PC-9 (cell line): ENCODE measurements around the gene MCIDAS. TPM values are rescaled to one million over a fixed set of nuclear protein-coding genes. Genes with fewer than 3 reads are reported as not detected.

Experiments used
- BruUV-seq: library from RNA; stranded (reverse); fragments of 400-500 nt; replicated peaks from 2 replicates; lab custom pipeline; 2021; lab: Mats Ljungman, UMichigan
- CTCF ChIA-PET: fragments of 300-600 bp; sonication (Branson Sonifier 250); formaldehyde crosslinking; loops from one replicate; lab custom pipeline; 2022; ENCODE audit warnings: antibody characterized with exemption; lab: Charles Lee
- POLR2A ChIA-PET: fragments of 300-600 bp; sonication (Branson Sonifier 250); formaldehyde crosslinking; loops from one replicate; lab custom pipeline; 2022; ENCODE audit warnings: antibody characterized with exemption; ENCODE audit not compliant: unreplicated experiment; lab: Charles Lee
- DNase-seq, 2 experiments: peaks; one replicate each; pipeline versions ENCODE4 v3.0.0 to v3.0.0-alpha.2; 2015 to 2022; ENCODE audit warnings: mixed read lengths in 1 of 2
- H2AFZ ChIP-seq: fragments of 200-600 bp; sonication (generic); 2 replicates; pipeline ENCODE4 v1.8.1; 2017; ENCODE audit warnings: antibody characterized with exemption
- H3F3A ChIP-seq: fragments of 200-600 bp; sonication (generic); 2 replicates; pipeline ENCODE4 v1.8.1; 2017; ENCODE audit warnings: antibody characterized with exemption, mild to moderate bottlenecking, low read depth; ENCODE audit not compliant: insufficient read depth
- H3K27ac ChIP-seq: fragments of 200-600 bp; sonication (generic); 2 replicates; pipeline ENCODE4 v1.6.1; 2016; ENCODE audit warnings: mixed run types
- H3K27me3 ChIP-seq: fragments of 200-600 bp; sonication (generic); 2 replicates; pipeline ENCODE4 v1.6.1; 2016; ENCODE audit warnings: low read depth, mixed run types; ENCODE audit not compliant: insufficient read depth
- H3K36me3 ChIP-seq: fragments of 200-600 bp; sonication (generic); 2 replicates; pipeline ENCODE4 v1.6.1; 2016; ENCODE audit warnings: low read depth, mixed run types
- H3K4me1 ChIP-seq: fragments of 200-600 bp; sonication (generic); replicated peaks from 2 replicates; pipeline ENCODE4 v1.6.1; 2016; ENCODE audit warnings: mixed run types; ENCODE audit not compliant: insufficient read depth
- H3K4me2 ChIP-seq: fragments of 200-600 bp; sonication (generic); 2 replicates; pipeline ENCODE4 v1.6.1; 2017; ENCODE audit warnings: mixed run types
- H3K4me3 ChIP-seq: fragments of 200-600 bp; sonication (generic); 2 replicates; pipeline ENCODE4 v1.6.1; 2016; ENCODE audit warnings: mixed run types
- H3K79me2 ChIP-seq: fragments of 200-600 bp; sonication (generic); 2 replicates; pipeline ENCODE4 v1.6.1; 2017; ENCODE audit warnings: low read depth, mixed run types
- H3K9me2 ChIP-seq: fragments of 200-600 bp; sonication (generic); 2 replicates; pipeline ENCODE4 v1.8.1; 2017; ENCODE audit warnings: mild to moderate bottlenecking; ENCODE audit not compliant: insufficient read depth
- H3K9me3 ChIP-seq: fragments of 200-600 bp; sonication (generic); 2 replicates; pipeline ENCODE4 v1.8.1; 2016; ENCODE audit warnings: low read depth; ENCODE audit not compliant: insufficient read depth
- H4K20me1 ChIP-seq: fragments of 200-600 bp; sonication (generic); 2 replicates; pipeline ENCODE4 v1.8.1; 2017; ENCODE audit not compliant: insufficient read depth
- CTCF ChIP-seq: fragments of 200-600 bp; sonication (generic); conservative IDR thresholded peaks from 2 replicates; pipeline ENCODE4 v1.6.1; 2017; ENCODE audit warnings: mixed run types, antibody characterized with exemption, mild to moderate bottlenecking, moderate library complexity
- EZH2 ChIP-seq: fragments of 200-600 bp; sonication (generic); IDR thresholded peaks from 2 replicates; pipeline ENCODE4 v1.8.0; 2017; ENCODE audit warnings: antibody characterized with exemption, low read depth
- intact Hi-C: fragments of 100-400 bp; cut with micrococcal nuclease; formaldehyde crosslinking; loops from one replicate; pipeline ENCODE4 v1.10.0; 2022; ENCODE audit not compliant: unreplicated experiment
- total RNA-seq: library from RNA; stranded (reverse); gene quantifications from 2 replicates; pipeline ENCODE4 v1.2.3, GENCODE V29; 2021

MCIDAS gene
- total RNA-seq, 1 experiment from 2014 or later: 1.8 TPM

- Histone ChIP-seq H3K27ac (no peak overlapping the region), H3K4me3 (no peak overlapping the region), H3K9me3 (no peaks in the 10 kb centered on the region), H3K79me2 (no peaks in the 10 kb centered on the region), H2AFZ (no peak overlapping the region), H4K20me1 (no peaks in the 10 kb centered on the region), H3K4me1 (peaks cover 12% of the 10 kb centered on the region), H3K9me2 (no peaks in the 10 kb centered on the region), H3K4me2 (no peak overlapping the region), H3K27me3 (no peaks in the 10 kb centered on the region), H3F3A (no peaks in the 10 kb centered on the region), H3K36me3 (no peaks in the 10 kb centered on the region)
- BruUV-seq: no TSS peak
- DNase-seq: no peak
- CTCF ChIA-PET: no interaction called here
- intact Hi-C loops: no loop called here
- POLR2A ChIA-PET: no interaction called here
- TF ChIP-seq CTCF: no peak
- TF ChIP-seq EZH2: no peak
Measured at GRCh38 chr5:55180016-55180415, 47.1 kb downstream of the MCIDAS start.

- Histone ChIP-seq H3K27ac (no peak overlapping the region), H4K20me1 (no peaks in the 10 kb centered on the region), H3K9me3 (no peaks in the 10 kb centered on the region), H3K9me2 (no peaks in the 10 kb centered on the region), H3F3A (peaks cover 4% of the 10 kb centered on the region; the same call in 1 of the 2 replicates), H3K4me2 (peak overlapping the region; percentile 90), H2AFZ (no peak overlapping the region), H3K36me3 (no peaks in the 10 kb centered on the region), H3K4me3 (peak overlapping the region; percentile 55; the same call in 1 of the 2 replicates), H3K27me3 (no peaks in the 10 kb centered on the region), H3K79me2 (no peaks in the 10 kb centered on the region), H3K4me1 (peaks cover 20% of the 10 kb centered on the region)
- ChIA-PET CTCF (no interaction called here), POLR2A (no interaction called here)
- DNase-seq: no peak
- no peak for TF ChIP-seq CTCF
- no peak for TF ChIP-seq EZH2
- no TSS peak for BruUV-seq
- intact Hi-C loops: loop anchor here (10.0 kb wide), 1 partner anchor 228 kb away; no protein-coding TSS in a partner anchor
Measured at GRCh38 chr5:55177078-55177477, 50.0 kb downstream of the MCIDAS start.

- H3K4me1 ChIP-seq: peaks cover 20% of the 10 kb centered on the region
Measured at GRCh38 chr5:55176176-55176818, 50.8 kb downstream of the MCIDAS start.

More at GRCh38 chr5:55176176-55176818, 50.8 kb downstream of the MCIDAS start:
- intact Hi-C loops: loop anchor here (10.0 kb wide), 1 partner anchor 229 kb away; no protein-coding TSS in a partner anchor
- Histone ChIP-seq H3K4me2 (peak overlapping the region; percentile 90), H3K9me3 (no peaks in the 10 kb centered on the region), H3K27ac (no peak overlapping the region), H4K20me1 (no peaks in the 10 kb centered on the region), H3K4me3 (peak overlapping the region; percentile 55), H3K9me2 (no peaks in the 10 kb centered on the region), H3K79me2 (no peaks in the 10 kb centered on the region), H3F3A (peaks cover 4% of the 10 kb centered on the region; the same call in 1 of the 2 replicates), H2AFZ (peak overlapping the region; percentile 67), H3K36me3 (no peaks in the 10 kb centered on the region), H3K27me3 (no peaks in the 10 kb centered on the region)
- DNase-seq: peak; percentile 48 to 72
- TF ChIP-seq EZH2 (no peak), CTCF (no peak; the same call in 1 of the 2 replicates)
- ChIA-PET CTCF (interaction anchor here (0.7 to 0.8 kb wide), 2 partner anchors 42 to 476 kb away, joined by 5 read pairs; no protein-coding TSS in a partner anchor), POLR2A (no interaction called here)
- BruUV-seq: no TSS peak
